ENCODE data around the gene APC. TPM values are rescaled to one million over a fixed set of nuclear protein-coding genes. Genes with fewer than 3 reads are reported as not detected.
"Not testable (repeated sequence)": the region's sequence is repeated elsewhere in the genome, so short reads cannot be mapped to it uniquely, and the experiment has no call there.

APC gene
- total and polyA plus RNA-seq, 4 experiments from 2014 or later: 4.4 to 44.5 (median 31.8) TPM

- H3K36me3 Mint-ChIP-seq: peaks cover 0 to 7% of the 10 kb centered on the region in 2 donors
- intact Hi-C loops (cut with micrococcal nuclease): loop anchor here (10.0 kb wide), 1 partner anchor 1978 kb away; the partner anchor contains the start of gene SLC25A46
- H3K27ac Mint-ChIP-seq: no peak overlapping the region
- POLR2A ChIA-PET (ENCODE audit: partially characterized antibody): no interaction called here
- Histone ChIP-seq H3K36me3 (ENCODE audit: insufficient read depth, low read length) (no peaks in the 10 kb centered on the region), H3K4me3 (ENCODE audit: low read length in 2 of 2) (no peak overlapping the region), H3K27me3 (ENCODE audit: insufficient read depth, low read length) (no peaks in the 10 kb centered on the region), H3K9me3 (ENCODE audit: control insufficient read depth in 1 of 2, low read length in 2 of 2) (no peaks in the 10 kb centered on the region), H3K27ac (ENCODE audit: low read depth, low read length) (no peak overlapping the region), H3K4me1 (ENCODE audit: insufficient read depth, low read length) (peaks cover 70% of the 10 kb centered on the region)
- no peaks in the 10 kb centered on the region for H3K27me3 Mint-ChIP-seq
- CTCF ChIA-PET (ENCODE audit: partially characterized antibody): interaction anchor here (1.0 kb wide), 1 partner anchor 14 kb away, joined by 3 read pairs; no protein-coding TSS in a partner anchor
- H3K4me3 Mint-ChIP-seq: no peak overlapping the region
- H3K4me1 Mint-ChIP-seq: peaks cover 57 to 90% (median 62%) of the 10 kb centered on the region in 4 donors
- DNase-seq: no peak
- H3K9me3 Mint-ChIP-seq: peaks cover 0 to 2% (median 0%) of the 10 kb centered on the region in 8 donors
These were observed 24.5 kb upstream of the APC start for GRCh38 chr5:112713206-112713605.

GRCh38 chr5:112716895-112717294, 20.8 kb upstream of the APC start:
- H3K27ac Mint-ChIP-seq; H3K27ac ChIP-seq (ENCODE audit: low read depth, low read length); CTCF ChIA-PET (ENCODE audit: partially characterized antibody); H3K4me3 ChIP-seq (ENCODE audit: low read length in 2 of 2); POLR2A ChIA-PET (ENCODE audit: partially characterized antibody); H3K9me3 ChIP-seq (ENCODE audit: control insufficient read depth in 1 of 2, low read length in 2 of 2); H3K27me3 Mint-ChIP-seq; H3K36me3 ChIP-seq (ENCODE audit: insufficient read depth, low read length); DNase-seq; H3K27me3 ChIP-seq (ENCODE audit: insufficient read depth, low read length); H3K9me3 Mint-ChIP-seq: not testable (repeated sequence)
- H3K36me3 Mint-ChIP-seq: peaks cover 0 to 11% of the 10 kb centered on the region in 2 donors
- H3K4me1 ChIP-seq (ENCODE audit: insufficient read depth, low read length): peaks cover 34% of the 10 kb centered on the region
- intact Hi-C loops (cut with micrococcal nuclease): loop anchor here (10.0 kb wide), 1 partner anchor 1982 kb away; the partner anchor contains the start of gene SLC25A46
- peaks cover 48 to 79% (median 54%) of the 10 kb centered on the region in 4 donors for H3K4me1 Mint-ChIP-seq
- H3K4me3 Mint-ChIP-seq: peak overlapping the region in 1 of 8 donors; percentile 9

- Mint-ChIP-seq H3K4me3 (peak overlapping the region in 3 of 8 donors; percentile 7 to 64 (median 43)), H3K4me1 (peaks cover 46 to 79% (median 54%) of the 10 kb centered on the region in 4 donors), H3K27me3 (no peaks in the 10 kb centered on the region), H3K36me3 (peaks cover 0 to 13% of the 10 kb centered on the region in 2 donors), H3K27ac (peak overlapping the region in 1 of 7 donors; percentile 68), H3K9me3 (peaks cover 0 to 2% (median 0%) of the 10 kb centered on the region in 8 donors)
- Histone ChIP-seq H3K4me1 (ENCODE audit: insufficient read depth, low read length) (peaks cover 33% of the 10 kb centered on the region), H3K4me3 (ENCODE audit: low read length in 2 of 2) (no peak overlapping the region), H3K36me3 (ENCODE audit: insufficient read depth, low read length) (no peaks in the 10 kb centered on the region), H3K27me3 (ENCODE audit: insufficient read depth, low read length) (no peaks in the 10 kb centered on the region), H3K27ac (ENCODE audit: low read depth, low read length) (no peak overlapping the region), H3K9me3 (ENCODE audit: control insufficient read depth in 1 of 2, low read length in 2 of 2) (no peaks in the 10 kb centered on the region)
- no peak for DNase-seq
- ChIA-PET POLR2A (ENCODE audit: partially characterized antibody) (interaction anchor here (1.2 kb wide), 1 partner anchor 10 kb away, joined by 4 read pairs; no protein-coding TSS in a partner anchor), CTCF (ENCODE audit: partially characterized antibody) (interaction anchor here (2.1 kb wide), 1 partner anchor 9 kb away, joined by 10 read pairs; no protein-coding TSS in a partner anchor)
- intact Hi-C loops (cut with micrococcal nuclease): loop anchor here (10.0 kb wide), 1 partner anchor 1983 kb away; the partner anchor contains the start of gene SLC25A46
These were observed 20.1 kb upstream of the APC start for GRCh38 chr5:112717506-112718082.

GRCh38 chr5:112718344-112718743, 19.3 kb upstream of the APC start:
- Histone ChIP-seq H3K27me3 (ENCODE audit: insufficient read depth, low read length) (no peaks in the 10 kb centered on the region), H3K4me1 (ENCODE audit: insufficient read depth, low read length) (peaks cover 34% of the 10 kb centered on the region), H3K36me3 (ENCODE audit: insufficient read depth, low read length) (no peaks in the 10 kb centered on the region), H3K27ac (ENCODE audit: low read depth, low read length) (no peak overlapping the region), H3K9me3 (ENCODE audit: control insufficient read depth in 1 of 2, low read length in 2 of 2) (no peaks in the 10 kb centered on the region), H3K4me3 (ENCODE audit: low read length in 2 of 2) (no peak overlapping the region)
- H3K27ac Mint-ChIP-seq: no peak overlapping the region
- intact Hi-C loops (cut with micrococcal nuclease): loop anchor here (10.0 kb wide), 1 partner anchor 1984 kb away; the partner anchor contains the start of gene SLC25A46
- no peak for DNase-seq
- H3K36me3 Mint-ChIP-seq: peaks cover 0 to 11% of the 10 kb centered on the region in 2 donors
- H3K27me3 Mint-ChIP-seq: no peaks in the 10 kb centered on the region
- POLR2A ChIA-PET (ENCODE audit: partially characterized antibody): interaction anchor here (1.2 kb wide), 1 partner anchor 11 kb away, joined by 4 read pairs; no protein-coding TSS in a partner anchor
- peaks cover 46 to 80% (median 54%) of the 10 kb centered on the region in 4 donors for H3K4me1 Mint-ChIP-seq
- H3K4me3 Mint-ChIP-seq: no peak overlapping the region
- CTCF ChIA-PET (ENCODE audit: partially characterized antibody): interaction anchor here (0.8 to 2.1 kb wide), 2 partner anchors 10 to 17 kb away, joined by 3 to 10 read pairs; no protein-coding TSS in a partner anchor
- peaks cover 0 to 2% (median 0%) of the 10 kb centered on the region in 8 donors for H3K9me3 Mint-ChIP-seq

GRCh38 chr5:112720576-112720975, 17.1 kb upstream of the APC start:
- Mint-ChIP-seq H3K27me3 (no peaks in the 10 kb centered on the region), H3K9me3 (peaks cover 0 to 2% (median 0%) of the 10 kb centered on the region in 8 donors), H3K4me3 (peak overlapping the region in 1 of 8 donors; percentile 53), H3K4me1 (peaks cover 45 to 77% (median 55%) of the 10 kb centered on the region in 4 donors), H3K27ac (peak overlapping the region in 1 of 7 donors; percentile 76), H3K36me3 (peaks cover 0 to 11% of the 10 kb centered on the region in 2 donors)
- POLR2A ChIA-PET (ENCODE audit: partially characterized antibody): interaction anchor here (1.4 kb wide), 1 partner anchor 13 kb away, joined by 4 read pairs; no protein-coding TSS in a partner anchor
- H3K27me3 ChIP-seq (ENCODE audit: insufficient read depth, low read length): no peaks in the 10 kb centered on the region
- intact Hi-C loops (cut with micrococcal nuclease): no loop called here
- H3K4me3 ChIP-seq (ENCODE audit: low read length in 2 of 2): no peak overlapping the region
- H3K9me3 ChIP-seq (ENCODE audit: control insufficient read depth in 1 of 2, low read length in 2 of 2): no peaks in the 10 kb centered on the region
- no peaks in the 10 kb centered on the region for H3K36me3 ChIP-seq (ENCODE audit: insufficient read depth, low read length)
- DNase-seq: no peak
- CTCF ChIA-PET (ENCODE audit: partially characterized antibody): no interaction called here
- H3K27ac ChIP-seq (ENCODE audit: low read depth, low read length): no peak overlapping the region
- peaks cover 14% of the 10 kb centered on the region for H3K4me1 ChIP-seq (ENCODE audit: insufficient read depth, low read length)

- no peak for DNase-seq
- H3K9me3 ChIP-seq (ENCODE audit: control insufficient read depth in 1 of 2, low read length in 2 of 2): no peaks in the 10 kb centered on the region
- Mint-ChIP-seq H3K9me3 (no peaks in the 10 kb centered on the region), H3K4me3 (peak overlapping the region in 1 of 8 donors; percentile 16), H3K27ac (no peak overlapping the region), H3K36me3 (peaks cover 0 to 7% of the 10 kb centered on the region in 2 donors), H3K27me3 (no peaks in the 10 kb centered on the region), H3K4me1 (peaks cover 36 to 61% (median 45%) of the 10 kb centered on the region in 4 donors)
- H3K4me1 ChIP-seq (ENCODE audit: insufficient read depth, low read length): peaks cover 5% of the 10 kb centered on the region
- intact Hi-C loops (cut with micrococcal nuclease): no loop called here
- no peak overlapping the region for H3K4me3 ChIP-seq (ENCODE audit: low read length in 2 of 2)
- ChIA-PET CTCF (ENCODE audit: partially characterized antibody) (interaction anchor here (1.2 kb wide), 1 partner anchor 32 kb away, joined by 3 read pairs; no protein-coding TSS in a partner anchor), POLR2A (ENCODE audit: partially characterized antibody) (interaction anchor here (1.9 kb wide), 1 partner anchor 17 kb away, joined by 6 read pairs; no protein-coding TSS in a partner anchor)
- H3K27me3 ChIP-seq (ENCODE audit: insufficient read depth, low read length): no peaks in the 10 kb centered on the region
- H3K36me3 ChIP-seq (ENCODE audit: insufficient read depth, low read length): no peaks in the 10 kb centered on the region
- H3K27ac ChIP-seq (ENCODE audit: low read depth, low read length): no peak overlapping the region
These were observed 12.8 kb upstream of the APC start for GRCh38 chr5:112724901-112725300.

- intact Hi-C loops (cut with micrococcal nuclease): no loop called here
- H3K27ac Mint-ChIP-seq: no peak overlapping the region
- POLR2A ChIA-PET (ENCODE audit: partially characterized antibody): interaction anchor here (1.1 kb wide), 1 partner anchor 48 kb away, joined by 3 read pairs; no protein-coding TSS in a partner anchor
These were observed 8.1 kb upstream of the APC start for GRCh38 chr5:112729630-112730029.

More at GRCh38 chr5:112729630-112730029, 8.1 kb upstream of the APC start:
- H3K9me3 Mint-ChIP-seq: no peaks in the 10 kb centered on the region
- H3K4me3 ChIP-seq (ENCODE audit: low read length in 2 of 2): no peak overlapping the region
- no peaks in the 10 kb centered on the region for H3K9me3 ChIP-seq (ENCODE audit: control insufficient read depth in 1 of 2, low read length in 2 of 2)
- H3K27me3 ChIP-seq (ENCODE audit: insufficient read depth, low read length): no peaks in the 10 kb centered on the region
- H3K4me1 ChIP-seq (ENCODE audit: insufficient read depth, low read length): no peaks in the 10 kb centered on the region
- no peak overlapping the region for H3K27ac ChIP-seq (ENCODE audit: low read depth, low read length)
- CTCF ChIA-PET (ENCODE audit: partially characterized antibody): no interaction called here
- no peak overlapping the region for H3K4me3 Mint-ChIP-seq
- no peak for DNase-seq
- H3K4me1 Mint-ChIP-seq: peaks cover 10 to 23% (median 18%) of the 10 kb centered on the region in 4 donors
- H3K36me3 ChIP-seq (ENCODE audit: insufficient read depth, low read length): no peaks in the 10 kb centered on the region
- H3K36me3 Mint-ChIP-seq: no peaks in the 10 kb centered on the region
- no peaks in the 10 kb centered on the region for H3K27me3 Mint-ChIP-seq

Data from CD4-positive, alpha-beta memory T cell (primary cell).